IMR-90 (cell line): ENCODE measurements around the gene HYCC2.

ENCODE experiments used
- CTCF ChIP-seq: conservative IDR thresholded peaks from 2 replicates; pipeline ENCODE4 v1.5.1; 2012; ENCODE audit warnings: mild to moderate bottlenecking, low read depth, low read length, improper control_type of control experiment
- RAD21 ChIP-seq: IDR thresholded peaks from 2 replicates; pipeline ENCODE4 v1.6.1; 2012; ENCODE audit warnings: low read length, improper control_type of control experiment

DNA sequence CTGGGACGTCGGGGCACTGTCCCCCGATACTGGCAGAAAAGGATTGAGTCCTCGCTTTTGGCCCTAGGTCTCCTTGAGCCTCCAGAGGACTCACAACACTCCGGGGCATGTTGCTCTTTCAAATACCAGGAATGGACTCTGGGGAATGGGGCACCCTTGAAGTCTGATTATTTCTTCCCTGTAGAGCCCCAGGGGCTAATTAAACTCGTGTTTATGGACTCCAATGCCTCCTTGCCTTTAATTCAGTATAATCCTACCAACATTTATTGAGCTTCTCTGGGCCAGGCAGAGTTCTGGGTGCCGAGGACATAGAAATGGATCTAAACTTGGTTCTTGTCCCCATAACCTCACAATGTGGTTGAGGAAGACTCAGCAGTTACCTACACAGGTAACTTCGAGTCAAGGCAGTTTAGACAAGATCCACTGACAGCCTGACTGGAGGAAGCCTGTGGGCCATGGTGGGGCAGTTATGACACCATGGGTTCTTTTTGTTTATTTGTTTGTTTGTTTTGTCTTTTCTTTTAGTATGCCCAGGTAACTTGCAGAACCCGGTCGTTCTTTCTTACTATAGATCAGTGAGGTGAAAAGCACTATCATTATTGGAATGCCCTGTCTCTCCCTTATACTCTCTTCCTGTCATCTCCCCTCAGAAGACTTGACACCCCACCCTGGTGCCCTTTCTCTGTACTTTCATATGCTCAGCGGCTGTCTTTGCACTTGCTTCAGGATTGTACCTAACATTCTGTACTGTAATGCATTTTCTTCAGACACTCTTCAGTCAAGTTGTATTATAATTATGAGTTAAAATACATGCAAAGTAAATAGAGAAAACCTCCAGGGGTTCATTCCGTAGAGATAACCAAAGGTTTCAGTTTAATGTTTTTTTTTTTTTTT is 47.7 kb upstream of the HYCC2 start:
- TF ChIP-seq CTCF (no peak), RAD21 (no peak)
